COLO668 (cell line): Measurements from ENCODE around the gene FAF1.

Source experiments
- DNase-seq: peaks from one replicate; lab custom pipeline; 2025; ENCODE audit not compliant: unreplicated experiment; lab: John Stamatoyannopoulos, UW

The FAF1 gene

DNA sequence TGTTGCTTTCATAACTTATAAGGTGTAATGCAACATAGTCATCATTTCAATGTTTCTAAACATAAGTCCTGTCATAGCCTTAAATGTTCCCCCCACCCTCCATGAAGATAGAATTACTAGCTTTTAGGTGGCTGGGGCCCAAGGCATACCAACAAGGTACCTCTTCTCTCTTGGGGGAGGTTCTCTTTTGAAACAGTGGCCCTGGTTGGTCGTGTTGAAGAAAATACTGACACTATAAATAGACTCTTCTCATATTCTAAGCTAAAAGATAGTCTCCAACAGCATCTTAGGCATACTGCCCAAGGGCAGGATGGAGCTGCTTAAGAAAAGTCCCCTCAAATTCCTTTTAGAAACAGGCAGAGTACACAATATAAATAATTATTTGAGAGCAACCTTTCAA is 255.0 kb downstream of the FAF1 start:
- no peak for DNase-seq

DNA sequence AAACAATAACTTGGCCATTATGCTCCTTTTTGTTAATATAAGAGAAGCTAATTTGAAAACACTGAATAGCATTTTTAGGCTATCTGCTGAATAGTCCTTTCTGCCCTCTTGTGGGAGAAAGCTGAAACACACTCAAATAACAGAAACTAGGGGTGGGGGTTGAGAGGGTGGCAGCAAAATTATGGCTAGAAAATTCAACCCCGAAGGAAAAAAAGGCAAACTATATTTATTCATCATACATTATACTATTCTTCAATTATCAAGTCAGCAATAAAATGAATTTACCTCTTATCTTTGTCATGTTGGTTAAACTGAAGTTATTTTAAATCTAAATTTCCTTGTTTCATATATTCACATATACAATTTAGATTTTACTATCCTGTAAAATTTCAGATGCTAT is 255.9 kb downstream of the FAF1 start:
- DNase-seq: peak; percentile 35

GRCh38 chr1:50703240-50703639 is 256.8 kb downstream of the FAF1 start:
- no peak for DNase-seq

- DNase-seq: no peak
Measured at GRCh38 chr1:50702395-50702794, 257.7 kb downstream of the FAF1 start.

DNA sequence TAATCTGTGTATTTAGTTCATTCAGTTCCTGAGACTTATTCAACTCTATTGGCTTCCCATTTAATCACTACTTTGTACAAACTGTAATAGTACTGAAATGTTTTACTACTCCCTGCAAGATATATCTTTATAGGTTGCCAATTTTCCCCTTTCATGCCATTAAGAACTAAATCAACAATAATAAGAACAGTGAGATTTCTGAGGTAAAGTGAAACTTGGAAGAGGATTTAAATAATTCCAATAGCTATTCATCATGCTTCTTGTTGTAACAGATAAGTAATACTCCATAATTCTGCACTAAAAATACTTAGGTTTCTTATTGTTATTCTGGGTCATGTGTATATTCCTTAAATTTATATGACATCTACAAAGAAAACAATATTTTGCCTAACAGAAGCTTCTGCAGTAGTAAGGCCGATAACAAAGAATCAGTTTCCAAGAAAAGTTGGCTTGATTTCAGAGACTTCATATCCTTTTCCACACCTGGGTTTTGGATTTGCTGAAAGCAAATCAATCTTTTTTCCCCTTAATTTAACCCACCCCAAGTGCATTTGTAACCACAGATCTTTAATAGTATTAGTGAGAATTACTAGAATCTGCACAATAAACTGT is 258.3 kb downstream of the FAF1 start:
- DNase-seq: no peak

DNA sequence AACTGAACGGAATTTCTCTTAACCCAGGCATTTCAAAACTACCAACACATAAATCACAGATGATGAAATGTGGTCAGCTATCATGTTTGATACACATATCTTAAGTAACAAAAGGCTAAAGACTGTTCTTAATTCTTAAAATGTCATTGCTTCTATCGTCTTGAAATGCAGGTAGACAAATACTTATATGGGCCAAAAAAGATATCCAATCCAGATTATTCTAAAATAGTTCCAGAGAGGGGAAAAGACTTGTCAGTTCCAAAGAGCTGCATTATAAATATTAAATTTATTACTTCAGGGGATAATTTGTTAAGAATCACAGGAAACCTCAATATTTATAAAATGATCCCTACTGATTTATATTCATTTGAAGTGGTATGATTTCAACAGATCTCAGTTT is 259.4 kb downstream of the FAF1 start:
- no peak for DNase-seq

GRCh38 chr1:50700214-50700613 is 259.9 kb downstream of the FAF1 start:
- no peak for DNase-seq

GRCh38 chr1:50699795-50700194 is 260.3 kb downstream of the FAF1 start:
- no peak for DNase-seq

GRCh38 chr1:50697440-50698421 is 262.3 kb downstream of the FAF1 start:
- DNase-seq: no peak

DNA sequence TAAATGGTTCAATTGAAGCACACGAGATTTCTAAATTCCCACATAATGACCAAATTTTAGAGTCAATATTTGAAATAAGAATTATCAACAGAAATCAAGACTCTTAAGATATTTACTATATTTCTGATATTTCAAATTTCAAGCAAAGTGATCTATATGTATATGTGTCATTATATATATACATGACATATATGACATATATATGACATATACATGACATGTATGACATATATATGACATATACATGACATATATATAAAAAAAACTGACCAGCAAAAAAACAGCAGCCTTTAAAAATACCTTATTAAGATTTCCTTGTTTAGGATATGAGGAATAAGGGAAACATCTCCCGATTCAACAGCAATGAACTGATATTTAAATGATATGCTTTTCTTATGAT is 266.2 kb downstream of the FAF1 start:
- DNase-seq: no peak

- DNase-seq: no peak
Measured at GRCh38 chr1:50684185-50684584, 275.9 kb downstream of the FAF1 start.

- DNase-seq: no peak
Measured at GRCh38 chr1:50681931-50682330, 278.1 kb downstream of the FAF1 start.

DNA sequence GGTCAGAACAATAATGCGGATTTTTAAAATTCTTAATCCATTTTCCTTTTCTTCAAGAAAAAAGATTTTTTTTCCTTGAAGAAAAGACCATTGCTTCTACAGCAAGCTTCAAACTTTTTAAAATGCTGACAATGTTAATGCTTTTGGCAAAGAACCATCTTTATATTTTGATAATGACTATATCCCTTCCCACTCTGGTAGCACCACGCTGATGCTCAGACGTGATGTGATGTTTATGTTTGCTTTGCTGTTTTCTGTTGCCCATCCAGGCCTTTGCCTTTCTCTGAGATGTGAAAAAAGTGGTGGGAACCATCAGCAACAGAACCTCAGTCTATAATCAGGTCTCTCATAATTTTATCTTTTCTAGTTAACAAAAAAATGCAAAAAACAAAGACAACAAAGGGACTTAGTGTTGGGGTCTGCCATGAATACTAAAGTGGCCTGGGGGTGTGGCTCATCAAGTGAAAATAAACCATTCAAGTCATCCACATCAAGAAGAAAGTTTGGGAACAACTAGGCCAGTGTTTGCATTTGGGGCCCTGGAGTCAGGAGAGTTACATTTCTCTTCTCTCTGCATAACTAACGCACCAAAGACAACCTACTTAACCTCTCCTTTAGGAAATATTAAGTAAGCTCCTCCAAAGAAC is 292.2 kb downstream of the FAF1 start:
- no peak for DNase-seq

GRCh38 chr1:50667272-50667671 is 292.8 kb downstream of the FAF1 start:
- no peak for DNase-seq

GRCh38 chr1:50666849-50667248 is 293.2 kb downstream of the FAF1 start:
- DNase-seq: no peak

DNA sequence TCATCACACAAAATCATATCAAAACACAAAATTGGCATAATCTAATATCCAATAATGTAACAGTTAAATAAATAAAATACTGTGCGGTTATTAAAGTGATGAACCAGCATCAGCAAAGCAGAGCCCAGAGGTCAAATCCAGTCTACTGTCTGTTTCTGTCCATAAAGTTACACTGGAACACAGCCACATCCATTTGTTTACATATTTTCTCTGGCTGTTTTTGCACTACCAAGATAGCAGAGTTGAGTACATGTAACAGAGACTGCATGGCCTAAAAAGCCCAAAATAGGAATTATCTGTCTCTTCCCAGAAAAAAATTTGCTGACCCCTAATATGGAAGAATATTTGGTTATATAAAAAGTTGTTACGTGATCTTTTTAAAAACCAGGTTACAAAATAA is 294.7 kb downstream of the FAF1 start:
- no peak for DNase-seq

GRCh38 chr1:50661626-50662025 is 298.4 kb downstream of the FAF1 start:
- no peak for DNase-seq

- DNase-seq: no peak
Measured at GRCh38 chr1:50659107-50659662, 300.9 kb downstream of the FAF1 start.

- no peak for DNase-seq
Measured at GRCh38 chr1:50658459-50659076, 301.5 kb downstream of the FAF1 start.

DNA sequence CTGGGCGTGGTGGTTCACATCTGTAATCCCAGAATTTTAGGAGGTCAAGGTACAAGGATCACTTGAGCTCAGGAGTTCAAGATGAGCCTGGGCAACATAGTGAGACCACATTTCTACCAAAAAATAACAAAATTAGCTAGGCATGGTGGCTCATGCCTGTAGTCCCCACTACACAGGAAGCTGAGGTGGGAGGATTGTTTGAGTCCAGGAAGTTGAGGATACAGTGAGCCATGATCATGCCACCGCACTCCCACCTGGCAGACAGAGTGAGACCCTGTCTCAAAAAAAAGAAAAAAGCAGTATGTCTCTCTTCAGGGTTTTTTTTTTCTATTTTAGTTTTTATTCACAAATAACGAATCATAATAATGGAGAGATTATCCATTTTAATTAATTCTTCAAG is 303.1 kb downstream of the FAF1 start:
- no peak for DNase-seq
